GM15510 (cell line): ENCODE results near the gene ZDHHC14.

Experiments used
- POLR2A ChIP-seq: IDR thresholded peaks from 3 replicates; pipeline ENCODE4 v1.6.1; 2011; ENCODE audit warnings: borderline replicate concordance; ENCODE audit not compliant: insufficient read length; ENCODE audit errors: extremely low read depth

ZDHHC14 gene

GRCh38 chr6:157630463-157631080 lies 249.6 kb downstream of the ZDHHC14 start:
- no peak for TF ChIP-seq POLR2A

GRCh38 chr6:157631412-157631811 lies 250.4 kb downstream of the ZDHHC14 start:
- TF ChIP-seq POLR2A, result no peak

DNA sequence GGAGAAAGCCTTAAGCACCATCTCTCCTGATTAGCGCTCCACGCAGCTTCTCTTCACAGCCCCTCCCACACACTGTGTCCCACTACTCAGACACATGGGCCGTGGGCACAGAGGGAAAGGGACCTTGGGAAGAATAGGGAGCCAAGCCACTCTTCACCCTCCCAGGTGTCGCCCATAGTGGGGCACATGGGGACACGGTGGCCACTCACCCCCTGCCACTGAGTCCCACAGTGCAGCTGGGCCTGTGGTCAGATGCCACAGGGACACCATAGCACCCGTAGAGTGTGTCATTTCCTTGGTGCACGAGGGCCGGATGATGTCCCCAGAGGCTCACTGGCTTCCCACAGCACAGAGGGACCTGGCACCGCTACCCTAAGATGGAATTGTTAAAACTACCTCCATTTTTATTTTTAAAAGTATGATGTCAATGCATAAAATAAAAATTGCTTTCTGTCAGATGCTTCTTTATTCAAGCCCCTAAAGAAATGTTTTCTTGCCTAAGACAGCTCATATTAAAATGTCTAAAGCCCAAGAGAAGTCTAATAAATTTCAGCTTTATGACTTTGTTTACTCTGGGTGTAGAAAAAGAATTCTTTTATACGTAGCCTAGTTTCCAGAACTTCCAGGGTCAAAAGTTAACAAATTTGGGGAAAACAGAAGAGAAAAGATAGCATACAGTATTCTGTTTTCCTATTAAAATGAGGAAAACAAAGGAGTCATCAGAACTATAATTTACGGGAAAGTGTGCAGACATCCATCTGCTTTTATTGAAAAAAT lies 251.0 kb downstream of the ZDHHC14 start:
- no peak for TF ChIP-seq POLR2A

DNA sequence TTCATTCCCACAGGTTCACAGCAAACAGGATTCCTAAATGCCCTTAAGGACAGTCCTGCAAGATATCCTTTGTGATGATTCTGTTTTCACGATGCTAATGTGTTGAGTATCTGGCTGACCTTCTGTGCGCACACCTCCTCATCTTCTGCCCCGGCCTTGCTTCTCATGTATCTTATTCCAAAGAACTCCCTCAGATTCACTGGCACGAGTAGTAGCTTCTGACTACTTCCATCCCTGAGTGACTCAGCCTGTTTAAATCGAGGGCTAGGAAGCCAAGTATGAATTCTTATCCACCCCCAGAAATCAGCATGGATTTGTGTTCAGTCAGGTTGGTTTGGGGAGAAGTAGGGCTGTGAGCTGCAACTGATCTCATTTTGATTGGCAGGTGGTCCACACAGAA lies 251.8 kb downstream of the ZDHHC14 start:
- no peak for TF ChIP-seq POLR2A

- no peak for TF ChIP-seq POLR2A
Measured at GRCh38 chr6:157634546-157634945, 253.6 kb downstream of the ZDHHC14 start.

DNA sequence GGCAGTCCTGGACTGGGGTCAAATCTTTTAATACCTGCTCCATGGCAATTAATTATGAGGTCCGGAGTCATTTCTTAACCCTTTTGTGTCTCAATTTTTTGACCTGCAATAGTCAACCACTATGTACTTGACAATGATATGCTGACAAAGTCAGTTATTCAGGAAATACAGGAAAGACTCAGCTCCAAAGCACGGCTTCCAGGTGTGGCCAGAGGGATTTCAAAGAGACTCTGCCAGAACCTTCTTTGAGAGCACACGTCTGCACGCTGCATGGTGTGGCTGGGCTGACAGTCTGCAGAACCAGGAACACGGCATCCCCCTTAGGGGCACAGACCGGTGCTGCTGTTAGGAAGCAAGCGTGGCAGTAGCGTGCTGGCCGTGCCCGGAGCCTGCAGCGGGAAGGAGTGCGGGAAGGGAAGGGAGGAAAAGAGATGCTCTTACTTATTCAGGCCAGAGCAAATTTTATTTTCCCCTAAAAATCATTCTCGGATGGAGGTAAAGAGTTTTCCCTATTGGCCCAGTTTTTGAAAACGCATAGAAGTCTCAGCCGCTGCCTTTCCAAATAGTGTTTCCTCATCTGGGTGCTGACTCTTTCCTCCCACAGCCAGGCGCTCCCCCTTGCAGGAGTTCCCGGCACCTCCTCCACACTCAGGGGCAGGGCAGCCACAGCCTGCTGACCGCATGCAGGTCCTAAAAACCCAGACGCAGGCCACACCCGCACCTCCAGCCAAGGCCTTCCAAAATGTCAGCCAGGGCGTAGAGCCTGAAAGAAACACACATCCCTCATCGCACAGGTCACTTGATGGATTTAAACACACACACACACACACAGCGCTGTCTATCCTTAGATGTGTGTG lies 254.6 kb downstream of the ZDHHC14 start:
- no peak for TF ChIP-seq POLR2A

GRCh38 chr6:157637516-157637915 lies 256.5 kb downstream of the ZDHHC14 start:
- TF ChIP-seq POLR2A, result no peak

- no peak for TF ChIP-seq POLR2A
Measured at GRCh38 chr6:157637941-157638662, 257.1 kb downstream of the ZDHHC14 start.

- TF ChIP-seq POLR2A, result no peak
Measured at GRCh38 chr6:157638779-157639178, 257.8 kb downstream of the ZDHHC14 start.

GRCh38 chr6:157640746-157641451 lies 259.9 kb downstream of the ZDHHC14 start:
- TF ChIP-seq POLR2A, result no peak

DNA sequence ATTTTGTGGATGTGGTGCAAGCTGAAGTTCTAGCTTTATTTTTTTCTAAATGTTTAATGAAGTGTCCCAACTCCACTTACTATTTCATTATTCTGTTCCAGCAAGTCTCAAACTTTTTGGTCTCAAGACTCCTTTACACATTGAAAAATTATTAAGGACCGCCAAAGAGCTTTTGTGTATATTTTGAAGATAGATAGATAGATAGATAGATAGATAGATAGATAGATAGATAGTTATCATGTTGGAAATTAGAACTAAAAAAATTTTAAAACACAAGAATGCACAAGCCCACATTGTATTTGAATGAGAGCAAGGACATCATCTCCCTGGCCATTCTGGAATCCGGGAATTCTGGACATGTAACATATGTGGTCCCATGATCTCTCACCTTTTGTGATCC lies 260.8 kb downstream of the ZDHHC14 start:
- no peak for TF ChIP-seq POLR2A

DNA sequence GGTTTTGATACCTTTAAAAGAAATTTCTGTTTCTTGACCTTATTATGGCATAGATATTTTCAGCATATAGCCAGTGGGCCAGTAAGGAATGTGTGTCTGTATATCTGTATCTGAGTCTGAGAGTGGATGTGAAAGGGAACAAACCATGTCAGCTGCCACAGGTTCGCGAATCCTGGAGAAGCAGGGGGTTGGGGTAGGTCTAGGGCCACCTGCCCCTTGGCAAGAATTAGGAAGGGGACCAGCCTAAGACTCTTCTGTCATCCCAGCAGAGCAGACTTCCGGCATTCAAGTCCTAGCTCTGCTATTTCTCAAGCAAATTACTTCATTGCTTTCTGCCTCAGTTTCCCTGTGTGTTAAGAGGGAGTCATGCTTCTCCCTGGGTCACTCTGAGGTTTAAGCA lies 261.7 kb downstream of the ZDHHC14 start:
- no peak for TF ChIP-seq POLR2A

- TF ChIP-seq POLR2A, result no peak
Measured at GRCh38 chr6:157644043-157644810, 263.2 kb downstream of the ZDHHC14 start.
